Muscle of leg (tissue), 16 donors: Measurements from ENCODE around the gene PTPN1. TPM values are rescaled to one million over a fixed set of nuclear protein-coding genes. Genes with fewer than 3 reads are reported as not detected.

Experiments
- DNase-seq: peaks from one replicate; pipeline ENCODE4 v3.0.0; 2013
- H3K27ac ChIP-seq: one replicate; pipeline ENCODE4 v1.5.1; 2013; ENCODE audit warnings: mild to moderate bottlenecking, low read length, control low read depth
- H3K27me3 ChIP-seq: one replicate; pipeline ENCODE4 v1.6.1; 2013; ENCODE audit warnings: low read length; ENCODE audit not compliant: control insufficient read depth, insufficient read depth
- H3K36me3 ChIP-seq: one replicate; pipeline ENCODE4 v1.6.1; 2013; ENCODE audit warnings: low read length; ENCODE audit not compliant: control insufficient read depth, insufficient read depth
- H3K4me1 ChIP-seq: one replicate; pipeline ENCODE4 v1.6.1; 2013; ENCODE audit warnings: low read length; ENCODE audit not compliant: control insufficient read depth, insufficient read depth
- H3K4me3 ChIP-seq: one replicate; pipeline ENCODE4 v1.5.1; 2013; ENCODE audit warnings: low read length, control low read depth
- H3K9me3 ChIP-seq: replicated peaks from 2 replicates; pipeline ENCODE4 v1.6.1; 2013; ENCODE audit warnings: low read depth, low read length; ENCODE audit not compliant: control insufficient read depth
- WGBS: methylation state at CpG from one replicate; pipeline ENCODE4 v1.1.5; 2013; ENCODE audit warnings: missing lambda C conversion rate; ENCODE audit not compliant: insufficient coverage; 5-methylcytosine and 5-hydroxymethylcytosine counted together
- long read RNA-seq, 11 donors: transcript quantifications; one replicate each; lab custom pipeline, GENCODE V29; 2026
- polyA plus RNA-seq, 8 donors: library from polyadenylated mRNA; unstranded; fragments of 120-200 nt; gene quantifications; one replicate each; pipeline versions ENCODE4 v1.2.1 to v1.2.3, GENCODE V29; 2013; ENCODE audit warnings: inconsistent platforms in 1 of 8, low replicate concordance in 1 of 8; ENCODE audit not compliant: insufficient read length in 8 of 8, insufficient read depth in 1 of 8
- total RNA-seq: library from RNA; stranded (reverse); fragments of 120-200 nt; gene quantifications from one replicate; pipeline ENCODE4 v1.2.4, GENCODE V29; 2013

PTPN1 gene
- total RNA-seq, result 12.5 TPM
- 10 to 100 TPM; 17.0 to 22.5 (median 18.6) TPM for polyA plus RNA-seq
- long read RNA-seq, donor 1, full-length matches to known transcripts, result 4 of 11 reads
- long read RNA-seq, donor 1, partial matches to known transcripts, result 7 of 11 reads
- long read RNA-seq, donor 1, other reads (novel, unspliced or antisense), result 0 of 11 reads
- long read RNA-seq, donor 2, result 0 reads
- long read RNA-seq, donor 3, full-length matches to known transcripts, result 2 of 9 reads
- long read RNA-seq, donor 3, partial matches to known transcripts, result 7 of 9 reads
- long read RNA-seq, donor 3, other reads (novel, unspliced or antisense), result 0 of 9 reads
- long read RNA-seq, donor 4, full-length matches to known transcripts, result 3 of 16 reads
- long read RNA-seq, donor 4, partial matches to known transcripts, result 13 of 16 reads
- long read RNA-seq, donor 4, other reads (novel, unspliced or antisense), result 0 of 16 reads
- long read RNA-seq, donor 5, full-length matches to known transcripts, result 3 of 23 reads
- long read RNA-seq, donor 5, partial matches to known transcripts, result 20 of 23 reads
- long read RNA-seq, donor 5, other reads (novel, unspliced or antisense), result 0 of 23 reads
- long read RNA-seq, donor 6, full-length matches to known transcripts, result 4 of 11 reads
- long read RNA-seq, donor 6, partial matches to known transcripts, result 7 of 11 reads
- long read RNA-seq, donor 6, other reads (novel, unspliced or antisense), result 0 of 11 reads
- long read RNA-seq, donor 7, full-length matches to known transcripts, result 2 of 9 reads
- long read RNA-seq, donor 7, partial matches to known transcripts, result 7 of 9 reads
- long read RNA-seq, donor 7, other reads (novel, unspliced or antisense), result 0 of 9 reads
- long read RNA-seq, donor 8, full-length matches to known transcripts, result 3 of 11 reads
- long read RNA-seq, donor 8, partial matches to known transcripts, result 8 of 11 reads
- long read RNA-seq, donor 8, other reads (novel, unspliced or antisense), result 0 of 11 reads
- long read RNA-seq, donor 9, full-length matches to known transcripts, result 2 of 22 reads
- long read RNA-seq, donor 9, partial matches to known transcripts, result 20 of 22 reads
- long read RNA-seq, donor 9, other reads (novel, unspliced or antisense), result 0 of 22 reads
- long read RNA-seq, donor 10, full-length matches to known transcripts, result 3 of 23 reads
- long read RNA-seq, donor 10, partial matches to known transcripts, result 20 of 23 reads
- long read RNA-seq, donor 10, other reads (novel, unspliced or antisense), result 0 of 23 reads
- long read RNA-seq, donor 11, partial matches to known transcripts, result 6 of 6 reads
- long read RNA-seq, donor 11, other reads (novel, unspliced or antisense), result 0 of 6 reads

- Histone ChIP-seq H3K36me3 (no peaks in the 10 kb centered on the region), H3K27ac (peak within 1 kb of the TSS; percentile 89), H3K27me3 (no peaks in the 10 kb centered on the region), H3K4me3 (peak within 1 kb of the TSS; percentile 99), H3K4me1 (peaks cover 14% of the 10 kb centered on the region), H3K9me3 (no peaks in the 10 kb centered on the region)
- peak; percentile 99 for DNase-seq
- WGBS, result under 1% methylated on average over 64 of the region's 64 CpGs
Observed at GRCh38 chr20:50509923-50510705, at the start of gene PTPN1. Gene PTPN1, plus strand, starts transcription at chr20:50510383. Its CDS starts 145 bp downstream, at chr20:50510528.

GRCh38 chr20:50460608-50461267 lies 49.4 kb upstream of the PTPN1 start:
- peak; percentile 84 for DNase-seq
- Histone ChIP-seq H3K4me3 (no peak overlapping the region), H3K27ac (no peak overlapping the region), H3K4me1 (peaks cover 18% of the 10 kb centered on the region), H3K9me3 (no peaks in the 10 kb centered on the region), H3K27me3 (no peaks in the 10 kb centered on the region), H3K36me3 (no peaks in the 10 kb centered on the region)
- 27% methylated on average over 7 of the region's 13 CpGs for WGBS

- Histone ChIP-seq H3K36me3 (no peaks in the 10 kb centered on the region), H3K4me1 (peaks cover 16% of the 10 kb centered on the region), H3K4me3 (no peak overlapping the region), H3K27ac (no peak overlapping the region), H3K9me3 (no peaks in the 10 kb centered on the region), H3K27me3 (no peaks in the 10 kb centered on the region)
- DNase-seq, result no peak
- WGBS, result 69% methylated on average over 6 of the region's 10 CpGs
Observed at GRCh38 chr20:50462093-50462690, 48.0 kb upstream of the PTPN1 start.

GRCh38 chr20:50464026-50464724 lies 46.0 kb upstream of the PTPN1 start:
- H3K36me3 ChIP-seq, result no peaks in the 10 kb centered on the region
- H3K27me3 ChIP-seq, result no peaks in the 10 kb centered on the region
- DNase-seq, result peak; percentile 62
- H3K4me1 ChIP-seq, result peaks cover 25% of the 10 kb centered on the region
- H3K27ac ChIP-seq, result no peak overlapping the region
- H3K4me3 ChIP-seq, result no peak overlapping the region
- WGBS, result 13% methylated on average over 16 of the region's 21 CpGs
- H3K9me3 ChIP-seq, result no peaks in the 10 kb centered on the region

- no peak overlapping the region for H3K4me3 ChIP-seq
- 72% methylated on average over 2 of the region's 14 CpGs for WGBS
- H3K4me1 ChIP-seq, result peaks cover 25% of the 10 kb centered on the region
Observed at GRCh38 chr20:50464725-50465650, 45.2 kb upstream of the PTPN1 start.

GRCh38 chr20:50467174-50467573 lies 43.0 kb upstream of the PTPN1 start:
- Histone ChIP-seq H3K27ac (peak overlapping the region; percentile 57), H3K27me3 (no peaks in the 10 kb centered on the region), H3K4me3 (no peak overlapping the region), H3K9me3 (no peaks in the 10 kb centered on the region), H3K4me1 (peaks cover 26% of the 10 kb centered on the region), H3K36me3 (no peaks in the 10 kb centered on the region)
- DNase-seq, result peak; percentile 79
- WGBS, result 60% methylated on average over 1 of the region's 6 CpGs

More at GRCh38 chr20:50464725-50465650, 45.2 kb upstream of the PTPN1 start:
- no peak for DNase-seq
- no peaks in the 10 kb centered on the region for H3K9me3 ChIP-seq
- H3K27ac ChIP-seq, result no peak overlapping the region
- no peaks in the 10 kb centered on the region for H3K36me3 ChIP-seq
- H3K27me3 ChIP-seq, result no peaks in the 10 kb centered on the region

- Histone ChIP-seq H3K4me3 (no peak overlapping the region), H3K27me3 (no peaks in the 10 kb centered on the region), H3K4me1 (peaks cover 26% of the 10 kb centered on the region), H3K27ac (peak overlapping the region; percentile 71), H3K36me3 (no peaks in the 10 kb centered on the region), H3K9me3 (no peaks in the 10 kb centered on the region)
- peak; percentile 91 for DNase-seq
- 69% methylated on average over 1 of the region's 3 CpGs for WGBS
Observed at GRCh38 chr20:50467718-50468356, 42.3 kb upstream of the PTPN1 start.
